Measurements from ENCODE around the gene PARD3B.
"Not testable (repeated sequence)": the region's sequence is repeated elsewhere in the genome, so short reads cannot be mapped to it uniquely, and the experiment has no call there.

PARD3B gene

GRCh38 chr2:205484764-205485163 lies 939.5 kb downstream of the PARD3B start:
- Histone ChIP-seq H3K4me1 (ENCODE audit: insufficient read depth, poor library complexity, severe bottlenecking) (no peaks in the 10 kb centered on the region), H3K36me3 (ENCODE audit: low read depth) (no peaks in the 10 kb centered on the region), H3K9me3 (ENCODE audit: severe bottlenecking) (no peaks in the 10 kb centered on the region), H3K4me3 (ENCODE audit: severe bottlenecking) (no peak overlapping the region), H3K27me3 (ENCODE audit: insufficient read depth, poor library complexity, severe bottlenecking) (peaks cover 3% of the 10 kb centered on the region), H3K27ac (ENCODE audit: poor library complexity, severe bottlenecking) (no peak overlapping the region)
- no peak for TF ChIP-seq CTCF (IDR thresholded peaks at IDR 0.05; ENCODE audit: poor library complexity, severe bottlenecking)
- no peak for DNase-seq (ENCODE audit: low spot score)
- ATAC-seq (ENCODE audit: low read depth) = no peak

- H3K4me1 ChIP-seq (ENCODE audit: insufficient read depth, poor library complexity, severe bottlenecking); H3K27me3 ChIP-seq (ENCODE audit: insufficient read depth, poor library complexity, severe bottlenecking); DNase-seq (ENCODE audit: low spot score); H3K27ac ChIP-seq (ENCODE audit: poor library complexity, severe bottlenecking); H3K9me3 ChIP-seq (ENCODE audit: severe bottlenecking); H3K4me3 ChIP-seq (ENCODE audit: severe bottlenecking); ATAC-seq (ENCODE audit: low read depth); H3K36me3 ChIP-seq (ENCODE audit: low read depth): not testable (repeated sequence)
Observed at GRCh38 chr2:205493528-205493927, 948.3 kb downstream of the PARD3B start.

- Histone ChIP-seq H3K36me3 (ENCODE audit: low read depth) (no peaks in the 10 kb centered on the region), H3K4me3 (ENCODE audit: severe bottlenecking) (no peak overlapping the region), H3K27me3 (ENCODE audit: insufficient read depth, poor library complexity, severe bottlenecking) (no peaks in the 10 kb centered on the region), H3K9me3 (ENCODE audit: severe bottlenecking) (no peaks in the 10 kb centered on the region), H3K27ac (ENCODE audit: poor library complexity, severe bottlenecking) (no peak overlapping the region), H3K4me1 (ENCODE audit: insufficient read depth, poor library complexity, severe bottlenecking) (no peaks in the 10 kb centered on the region)
- no peak for TF ChIP-seq CTCF (IDR thresholded peaks at IDR 0.05; ENCODE audit: poor library complexity, severe bottlenecking)
- no peak for ATAC-seq (ENCODE audit: low read depth)
- no peak for DNase-seq (ENCODE audit: low spot score)
Observed at GRCh38 chr2:205494537-205495235, 949.4 kb downstream of the PARD3B start.

- Histone ChIP-seq H3K27ac (ENCODE audit: poor library complexity, severe bottlenecking) (no peak overlapping the region), H3K9me3 (ENCODE audit: severe bottlenecking) (no peaks in the 10 kb centered on the region), H3K4me3 (ENCODE audit: severe bottlenecking) (no peak overlapping the region), H3K36me3 (ENCODE audit: low read depth) (no peaks in the 10 kb centered on the region), H3K27me3 (ENCODE audit: insufficient read depth, poor library complexity, severe bottlenecking) (no peaks in the 10 kb centered on the region), H3K4me1 (ENCODE audit: insufficient read depth, poor library complexity, severe bottlenecking) (no peaks in the 10 kb centered on the region)
- no peak for DNase-seq (ENCODE audit: low spot score)
- no peak for TF ChIP-seq CTCF (IDR thresholded peaks at IDR 0.05; ENCODE audit: poor library complexity, severe bottlenecking)
- no peak for ATAC-seq (ENCODE audit: low read depth)
Observed at GRCh38 chr2:205495819-205496218, 950.5 kb downstream of the PARD3B start.

GRCh38 chr2:205496370-205496769 lies 951.1 kb downstream of the PARD3B start:
- Histone ChIP-seq H3K9me3 (ENCODE audit: severe bottlenecking) (no peaks in the 10 kb centered on the region), H3K27ac (ENCODE audit: poor library complexity, severe bottlenecking) (no peak overlapping the region), H3K36me3 (ENCODE audit: low read depth) (no peaks in the 10 kb centered on the region), H3K4me1 (ENCODE audit: insufficient read depth, poor library complexity, severe bottlenecking) (no peaks in the 10 kb centered on the region), H3K4me3 (ENCODE audit: severe bottlenecking) (no peak overlapping the region), H3K27me3 (ENCODE audit: insufficient read depth, poor library complexity, severe bottlenecking) (no peaks in the 10 kb centered on the region)
- ATAC-seq (ENCODE audit: low read depth) (no peak), DNase-seq (ENCODE audit: low spot score) (no peak)
- no peak for TF ChIP-seq CTCF (IDR thresholded peaks at IDR 0.05; ENCODE audit: poor library complexity, severe bottlenecking)
